IMR-90 (cell line): ENCODE measurements around the gene NACC1.

ENCODE experiments used
- BHLHE40 ChIP-seq: fragments of 150-350 bp; IDR thresholded peaks from 2 replicates; pipeline ENCODE4 v1.6.1; 2016; ENCODE audit warnings: mild to moderate bottlenecking, low read depth, low read length
- CEBPB ChIP-seq: IDR thresholded peaks from 2 replicates; pipeline ENCODE4 v1.6.1; 2012; ENCODE audit warnings: low read depth, low read length, improper control_type of control experiment
- CHD1 ChIP-seq: IDR thresholded peaks from 2 replicates; pipeline ENCODE4 v1.6.1; 2012; ENCODE audit warnings: low read depth, low read length, improper control_type of control experiment
- MAFK ChIP-seq: IDR thresholded peaks from 2 replicates; pipeline ENCODE4 v1.6.1; 2012; ENCODE audit warnings: low read depth, low read length, improper control_type of control experiment
- MAZ ChIP-seq: IDR thresholded peaks from 2 replicates; pipeline ENCODE4 v1.6.1; 2012; ENCODE audit warnings: low read depth, mild to moderate bottlenecking, low read length, improper control_type of control experiment, moderate library complexity, borderline replicate concordance
- POLR2A ChIP-seq: IDR thresholded peaks from 2 replicates; pipeline ENCODE4 v1.6.1; 2012; ENCODE audit warnings: mild to moderate bottlenecking, low read depth, low read length
- RAD21 ChIP-seq: IDR thresholded peaks from 2 replicates; pipeline ENCODE4 v1.6.1; 2012; ENCODE audit warnings: low read length, improper control_type of control experiment
- RFX5 ChIP-seq: IDR thresholded peaks from 2 replicates; pipeline ENCODE4 v1.8.0; 2012; ENCODE audit warnings: low read depth, mild to moderate bottlenecking, low read length, moderate library complexity
- SMC3 ChIP-seq: fragments of 150-350 bp; IDR thresholded peaks from 2 replicates; pipeline ENCODE4 v1.6.1; 2016; ENCODE audit warnings: low read depth, mild to moderate bottlenecking, antibody characterized with exemption, low read length, moderate library complexity
- TF ChIP-seq, protein P1 (sequence below): conservative IDR thresholded peaks from 2 replicates; pipeline ENCODE4 v1.5.1; 2012; ENCODE audit warnings: mild to moderate bottlenecking, low read depth, low read length, improper control_type of control experiment

- TF ChIP-seq, protein P1, sequence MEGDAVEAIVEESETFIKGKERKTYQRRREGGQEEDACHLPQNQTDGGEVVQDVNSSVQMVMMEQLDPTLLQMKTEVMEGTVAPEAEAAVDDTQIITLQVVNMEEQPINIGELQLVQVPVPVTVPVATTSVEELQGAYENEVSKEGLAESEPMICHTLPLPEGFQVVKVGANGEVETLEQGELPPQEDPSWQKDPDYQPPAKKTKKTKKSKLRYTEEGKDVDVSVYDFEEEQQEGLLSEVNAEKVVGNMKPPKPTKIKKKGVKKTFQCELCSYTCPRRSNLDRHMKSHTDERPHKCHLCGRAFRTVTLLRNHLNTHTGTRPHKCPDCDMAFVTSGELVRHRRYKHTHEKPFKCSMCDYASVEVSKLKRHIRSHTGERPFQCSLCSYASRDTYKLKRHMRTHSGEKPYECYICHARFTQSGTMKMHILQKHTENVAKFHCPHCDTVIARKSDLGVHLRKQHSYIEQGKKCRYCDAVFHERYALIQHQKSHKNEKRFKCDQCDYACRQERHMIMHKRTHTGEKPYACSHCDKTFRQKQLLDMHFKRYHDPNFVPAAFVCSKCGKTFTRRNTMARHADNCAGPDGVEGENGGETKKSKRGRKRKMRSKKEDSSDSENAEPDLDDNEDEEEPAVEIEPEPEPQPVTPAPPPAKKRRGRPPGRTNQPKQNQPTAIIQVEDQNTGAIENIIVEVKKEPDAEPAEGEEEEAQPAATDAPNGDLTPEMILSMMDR = no peak
- TF ChIP-seq POLR2A (no peak), RAD21 (no peak), CHD1 (no peak), MAFK (no peak), BHLHE40 (no peak), SMC3 (no peak), RFX5 (no peak), MAZ (no peak), CEBPB (no peak)
These were observed 3.6 kb downstream of the NACC1 start for GRCh38 chr19:13121551-13122274.
